GM19025 (cell line): ENCODE measurements around the gene ACBD6.
"Not testable (repeated sequence)": the region's sequence is repeated elsewhere in the genome, so short reads cannot be mapped to it uniquely, and the experiment has no call there.

Source experiments
- ATAC-seq: cut with Tn5 transposase; IDR thresholded peaks from one replicate; pipeline ENCODE4 v1.9.1; 2021; ENCODE audit warnings: mild to moderate bottlenecking, low read depth, moderate library complexity; ENCODE audit not compliant: unreplicated experiment

ACBD6 gene

DNA sequence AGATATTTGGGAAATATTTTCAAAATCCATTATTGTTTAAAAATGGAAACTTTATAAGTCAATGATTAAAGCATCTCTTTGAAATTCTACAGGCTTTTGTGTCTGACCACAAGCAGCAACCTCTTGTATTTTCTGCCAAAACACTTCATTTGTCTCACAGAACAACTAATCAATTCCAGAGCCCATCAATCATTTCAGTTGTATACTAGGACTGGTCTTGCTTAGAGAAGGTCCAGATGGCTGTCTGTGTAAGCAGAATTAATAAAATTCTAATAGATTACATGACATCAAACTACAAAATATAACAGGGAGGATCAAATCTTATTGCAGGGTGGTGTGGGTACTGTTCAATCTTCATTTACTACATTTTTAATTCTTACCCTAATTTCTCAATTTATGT is 76.4 kb downstream of the ACBD6 start:
- ATAC-seq = no peak

DNA sequence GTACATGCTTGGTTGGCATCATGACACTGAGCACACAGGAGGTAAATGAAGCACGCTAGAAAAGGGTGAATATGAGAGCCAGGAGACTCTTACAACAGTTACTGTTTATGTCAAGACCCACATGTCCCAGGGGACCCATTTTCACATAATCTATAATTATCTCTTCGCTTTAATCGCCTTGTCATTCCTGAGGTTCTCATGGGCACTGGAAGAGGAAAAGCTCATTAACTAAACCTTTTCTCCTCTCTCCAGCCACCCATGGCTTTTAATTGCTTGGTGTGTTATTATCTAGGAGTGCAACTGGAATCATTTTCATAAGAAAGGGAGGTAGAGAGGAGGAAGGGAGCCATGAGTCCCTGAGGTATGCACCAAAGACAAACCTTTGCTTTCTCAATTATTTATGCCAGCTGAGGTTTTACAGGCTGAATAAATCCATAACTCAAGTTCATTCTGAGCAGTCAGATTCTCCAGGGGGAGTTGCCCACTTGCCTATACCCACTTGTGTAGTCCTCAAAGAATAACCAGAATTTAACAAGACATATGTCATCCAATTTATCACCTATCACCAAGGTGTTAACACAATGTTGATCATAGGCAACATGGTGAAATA is 77.4 kb downstream of the ACBD6 start:
- ATAC-seq = no peak

DNA sequence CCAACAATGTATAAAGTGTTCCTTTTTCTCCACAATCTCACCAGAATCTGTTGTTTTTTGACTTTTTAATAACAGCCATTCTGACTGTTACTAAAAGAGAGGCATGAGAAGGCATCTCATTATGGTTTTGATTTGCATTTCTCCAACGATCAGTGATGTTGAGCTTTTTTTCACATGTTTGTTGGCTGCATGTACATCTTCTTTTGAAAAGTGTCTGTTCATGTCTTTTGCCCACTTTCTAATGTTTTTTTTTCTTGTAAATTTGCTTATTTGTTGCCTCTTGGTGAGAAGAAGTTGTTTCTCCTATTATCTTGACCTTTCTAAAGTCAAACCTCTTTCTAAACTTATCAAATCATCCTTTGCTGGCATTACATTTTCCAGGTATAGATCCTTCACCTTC is 80.8 kb downstream of the ACBD6 start:
- no peak for ATAC-seq

DNA sequence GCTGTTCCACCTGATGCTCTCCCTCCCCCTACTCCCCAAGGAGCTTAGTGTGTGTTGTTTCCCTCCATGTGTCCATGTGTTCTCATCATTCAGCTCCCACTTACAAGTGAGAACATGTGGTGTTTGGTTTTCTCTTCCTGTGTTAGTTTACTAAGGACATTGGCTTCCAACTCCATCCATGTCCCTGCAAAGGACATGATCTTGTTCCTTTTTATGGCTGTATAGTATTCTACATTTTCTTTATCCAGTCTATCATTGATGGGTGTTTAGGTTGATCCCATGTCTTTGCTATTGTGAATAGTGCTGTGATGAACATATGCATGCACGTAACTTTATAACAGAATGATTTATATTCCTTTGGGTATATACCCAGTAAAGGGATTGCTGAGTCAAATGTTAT is 81.2 kb downstream of the ACBD6 start:
- not testable (repeated sequence) for ATAC-seq

DNA sequence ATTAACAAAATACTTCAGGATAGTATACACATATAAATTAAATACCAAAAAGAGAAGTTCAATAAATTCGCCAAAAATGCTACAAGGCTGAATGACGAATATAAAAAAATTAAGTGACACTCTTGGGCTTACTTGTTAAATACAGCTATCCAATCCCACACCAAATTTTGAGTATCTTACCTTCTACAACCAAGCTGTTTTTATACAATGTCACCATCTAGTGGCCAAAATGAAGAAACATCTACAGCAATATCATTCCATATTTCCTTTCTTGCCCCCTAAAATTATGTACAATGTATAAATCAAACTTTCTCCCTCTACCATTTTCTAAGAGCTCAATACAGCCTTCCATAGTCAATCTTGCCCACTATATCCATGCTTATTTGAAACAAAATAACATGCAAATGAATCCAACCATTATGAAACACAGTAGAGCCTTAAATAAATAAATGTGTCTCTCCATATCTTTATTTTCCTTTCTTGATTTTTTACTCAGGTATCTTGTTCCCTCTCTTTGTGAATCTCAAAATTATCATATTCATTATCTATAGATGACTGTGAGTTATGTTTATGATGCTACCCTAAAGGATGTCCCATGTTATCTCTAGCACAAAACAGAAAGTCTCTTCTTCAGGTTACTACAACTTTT is 86.3 kb downstream of the ACBD6 start:
- ATAC-seq = no peak

DNA sequence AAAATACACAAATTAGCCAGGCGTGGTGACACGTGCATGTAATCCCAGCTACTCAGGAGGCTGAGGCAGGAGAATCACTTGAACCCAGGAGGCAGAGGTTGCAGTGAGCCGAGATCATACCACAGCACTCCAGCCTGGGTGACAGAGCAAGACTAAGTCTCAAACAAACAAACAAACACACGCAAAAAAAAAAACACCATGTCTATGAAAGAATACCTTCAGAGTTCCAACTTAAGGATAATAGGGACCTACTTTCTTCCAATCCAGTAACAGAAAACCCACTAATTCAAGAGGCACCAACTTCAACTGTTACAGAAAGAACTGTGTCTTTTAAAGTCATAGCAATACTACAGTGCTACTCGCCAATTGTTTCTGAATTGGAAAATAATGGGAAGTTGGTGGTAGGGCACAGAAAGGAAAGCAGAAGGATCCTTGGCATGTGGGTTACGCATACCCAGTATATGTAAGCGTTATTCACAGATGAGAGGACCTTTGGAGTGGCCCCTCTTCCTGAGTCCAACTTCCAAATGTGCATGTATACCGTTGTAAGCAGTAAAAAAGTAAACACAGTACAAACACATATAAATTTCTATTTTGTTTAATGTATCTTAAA is 87.0 kb downstream of the ACBD6 start:
- no peak for ATAC-seq

DNA sequence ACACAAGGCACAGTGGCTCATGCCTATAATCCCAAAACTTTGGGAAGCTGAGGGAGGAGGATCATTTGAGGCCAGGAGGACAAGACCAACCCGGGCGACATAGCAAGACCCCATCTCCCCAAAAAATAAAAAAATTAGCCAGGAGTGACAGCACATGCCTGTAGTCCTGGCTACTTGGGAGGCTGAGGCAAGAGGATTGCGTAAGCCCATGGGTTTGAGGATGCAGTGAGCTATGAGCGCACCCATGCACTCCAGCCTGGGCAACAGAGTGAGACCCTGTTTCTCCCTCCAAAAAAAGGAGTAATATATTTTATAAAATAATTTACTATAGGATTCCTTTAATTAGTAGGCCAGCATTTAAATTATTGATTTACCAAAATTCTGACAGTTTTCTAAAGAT is 89.8 kb downstream of the ACBD6 start:
- no peak for ATAC-seq

DNA sequence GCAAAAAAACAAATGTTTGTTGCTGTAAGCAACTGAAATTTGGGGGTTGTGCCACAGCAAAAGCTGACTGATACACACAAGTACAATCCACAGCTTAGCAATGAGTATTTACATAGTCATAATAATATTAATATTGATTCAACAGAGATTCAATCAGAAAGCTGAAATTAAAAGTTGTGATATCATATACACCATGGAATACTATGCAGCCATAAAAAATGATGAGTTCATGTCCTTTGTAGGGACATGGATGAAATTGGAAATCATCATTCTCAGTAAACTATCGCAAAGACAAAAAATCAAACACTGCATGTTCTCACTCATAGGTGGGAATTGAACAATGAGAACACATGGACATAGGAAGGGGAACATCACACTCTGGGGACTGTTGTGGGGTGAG is 94.2 kb downstream of the ACBD6 start:
- not testable (repeated sequence) for ATAC-seq

DNA sequence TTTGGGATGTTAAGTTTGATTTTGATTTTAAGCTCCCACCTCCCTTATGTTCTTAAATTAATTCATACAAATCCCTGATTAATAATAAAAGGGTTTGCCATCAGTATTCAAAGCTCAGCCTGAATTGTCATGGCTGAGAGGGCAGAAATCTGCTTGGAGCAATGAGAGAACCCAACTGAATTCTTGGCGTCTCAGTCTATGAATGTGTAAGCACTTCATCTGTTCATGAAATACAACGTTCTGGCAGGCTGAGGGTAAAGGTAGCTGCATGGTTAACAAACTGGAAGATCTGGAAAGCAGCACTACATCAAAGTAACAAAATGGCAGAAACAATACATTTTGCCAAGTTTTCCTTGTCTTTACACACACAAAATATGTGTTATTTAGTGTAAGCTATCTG is 95.3 kb downstream of the ACBD6 start:
- no peak for ATAC-seq

DNA sequence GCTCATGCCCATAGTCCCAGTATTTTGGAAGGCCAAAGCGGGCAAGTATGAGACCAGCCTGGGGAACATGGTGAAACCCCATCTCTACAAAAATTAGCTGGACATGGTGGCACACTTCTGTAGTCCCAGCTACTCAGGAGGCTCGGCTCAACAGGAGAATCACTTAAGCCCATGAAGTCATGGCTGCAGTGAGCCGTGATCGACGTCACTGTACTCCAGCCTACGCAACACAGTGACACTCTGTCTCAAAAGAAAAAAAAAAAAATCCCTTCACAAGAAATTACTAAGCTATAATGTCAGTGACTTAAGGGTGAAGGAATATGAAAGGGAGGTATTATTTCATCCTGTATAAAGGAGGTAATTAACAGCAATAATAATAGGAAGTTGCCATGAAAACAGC is 99.8 kb downstream of the ACBD6 start:
- ATAC-seq = no peak

DNA sequence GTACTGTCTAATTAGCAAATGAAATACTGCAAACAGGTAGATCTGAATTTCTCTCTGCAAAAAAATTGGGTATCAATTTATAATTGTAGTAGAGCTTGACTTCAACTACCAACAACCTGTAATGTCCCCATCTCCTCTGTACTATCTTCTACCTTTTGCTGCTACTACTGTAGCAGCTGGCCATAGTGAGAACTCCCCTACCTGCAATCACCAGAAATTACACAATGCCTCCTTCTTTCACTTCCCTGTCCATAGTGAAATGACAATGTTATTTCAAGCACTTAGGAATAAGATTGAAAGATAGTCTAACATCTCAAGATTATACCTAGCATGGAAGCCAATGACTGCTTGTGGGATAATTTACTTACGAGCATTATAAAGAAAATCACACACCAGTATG is 100.4 kb downstream of the ACBD6 start:
- ATAC-seq = no peak

DNA sequence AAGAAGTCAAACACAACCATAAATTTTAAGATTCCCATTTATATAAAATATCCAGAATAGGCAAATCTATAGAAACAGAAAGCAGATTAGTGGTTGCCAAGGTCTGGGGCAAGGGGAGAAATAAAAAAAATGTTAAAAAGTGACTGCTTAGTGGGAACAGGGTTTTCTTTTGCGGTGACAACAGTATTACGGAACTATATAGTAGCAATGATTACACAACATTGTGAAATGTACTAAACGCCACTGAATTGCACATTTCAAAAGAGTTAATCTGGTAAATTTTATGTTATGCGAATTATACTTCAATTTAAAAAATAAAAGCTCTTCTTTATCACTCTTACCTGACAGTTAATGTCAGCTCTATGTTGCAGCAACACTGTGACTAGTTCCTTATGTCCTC is 105.2 kb downstream of the ACBD6 start:
- ATAC-seq = no peak

DNA sequence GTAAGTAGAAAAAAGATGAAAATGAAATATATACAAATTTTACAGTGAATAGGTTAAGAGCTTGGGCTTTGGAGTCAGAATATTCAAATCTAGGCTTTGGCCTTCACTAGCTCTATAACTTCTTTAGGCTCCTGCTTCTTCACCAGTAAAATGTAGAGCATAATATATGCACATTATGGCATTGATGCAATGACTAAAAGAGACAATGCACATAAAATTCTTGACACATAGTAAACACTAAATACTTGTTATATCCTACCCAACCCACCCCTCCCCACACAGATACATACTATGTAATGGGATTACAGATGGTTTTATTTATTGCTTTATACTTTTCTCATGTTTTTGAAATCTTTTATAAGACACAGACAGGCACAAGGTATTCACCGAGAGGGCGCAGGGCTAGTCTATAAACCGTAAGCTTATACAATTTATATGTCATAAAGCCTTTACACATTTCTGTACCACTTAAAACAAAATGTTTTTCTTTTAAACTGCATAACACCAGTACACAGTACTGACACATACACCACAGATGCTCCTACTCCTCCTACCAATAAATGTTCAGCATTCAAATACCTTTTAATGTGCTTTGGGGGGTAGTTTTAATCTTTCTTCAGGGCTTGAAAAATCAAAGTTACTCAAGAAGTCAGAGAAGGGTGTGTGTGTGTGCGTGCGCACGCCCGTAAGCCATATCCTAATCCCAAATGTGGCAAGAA is 109.8 kb downstream of the ACBD6 start:
- no peak for ATAC-seq

DNA sequence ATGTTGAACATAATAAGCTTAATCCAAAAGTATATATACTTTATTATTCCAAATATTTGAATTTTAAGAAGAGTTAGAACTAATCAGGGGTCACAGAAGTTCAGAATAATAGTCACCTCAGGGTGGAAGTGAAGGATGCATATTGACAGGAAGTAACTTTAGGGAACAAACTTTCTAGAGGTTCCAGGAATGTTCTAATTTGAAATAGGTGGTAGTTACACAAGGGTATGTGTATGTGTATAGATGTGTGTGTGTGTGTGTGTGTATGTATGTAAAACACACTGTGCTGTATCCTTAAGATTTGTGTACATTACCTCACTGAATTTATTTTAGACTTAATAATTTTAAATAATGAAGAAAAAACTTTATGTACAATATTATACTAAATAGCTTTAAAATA is 110.4 kb downstream of the ACBD6 start:
- ATAC-seq = no peak

DNA sequence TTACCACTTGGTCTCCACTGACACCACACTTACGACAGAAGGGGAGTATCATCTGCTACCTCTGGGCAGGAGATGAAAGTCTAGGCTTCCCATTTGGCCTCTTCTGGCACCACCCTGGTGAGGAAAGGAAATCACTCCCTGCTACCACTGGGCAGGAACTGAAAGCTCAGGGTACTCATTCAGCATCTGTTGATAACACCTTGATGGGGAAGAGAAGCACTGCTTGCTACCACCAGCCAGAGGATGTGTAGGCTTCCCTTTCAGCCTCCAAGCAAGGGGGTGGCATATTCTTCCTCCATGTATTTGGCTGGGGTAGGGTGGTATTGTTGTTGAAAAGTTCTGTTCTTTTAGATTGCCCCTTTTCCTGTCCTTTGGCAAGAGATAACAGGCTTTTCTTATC is 115.0 kb downstream of the ACBD6 start:
- no peak for ATAC-seq

DNA sequence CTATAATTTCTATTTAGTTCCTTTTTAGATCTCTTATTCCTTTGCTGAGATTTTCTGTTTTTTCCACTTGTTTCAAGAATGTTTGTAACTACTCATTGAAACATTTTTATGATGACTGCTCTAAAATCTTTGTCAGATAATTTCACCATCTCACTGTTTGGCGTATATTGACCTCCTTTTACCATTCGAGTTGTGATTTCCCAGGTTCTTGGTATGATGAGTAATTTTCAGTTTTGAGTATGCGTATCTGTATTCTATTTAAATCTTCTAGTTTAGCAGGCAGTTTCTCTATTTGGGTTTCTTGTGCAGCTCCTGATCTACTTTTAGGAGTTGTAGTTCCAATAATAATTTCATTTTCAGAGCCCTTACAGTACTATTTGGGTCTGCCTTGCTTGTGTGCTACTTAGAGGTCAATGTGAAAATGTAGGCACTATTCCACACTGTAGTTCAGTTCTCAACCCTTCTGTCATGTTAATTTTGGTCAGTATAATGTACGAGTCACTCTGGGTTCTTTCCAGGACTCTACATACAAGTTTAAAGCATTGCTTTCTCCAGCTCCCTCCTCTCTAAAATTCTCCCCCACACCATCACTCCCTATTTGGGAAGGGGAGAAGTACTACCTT is 115.5 kb downstream of the ACBD6 start:
- no peak for ATAC-seq

DNA sequence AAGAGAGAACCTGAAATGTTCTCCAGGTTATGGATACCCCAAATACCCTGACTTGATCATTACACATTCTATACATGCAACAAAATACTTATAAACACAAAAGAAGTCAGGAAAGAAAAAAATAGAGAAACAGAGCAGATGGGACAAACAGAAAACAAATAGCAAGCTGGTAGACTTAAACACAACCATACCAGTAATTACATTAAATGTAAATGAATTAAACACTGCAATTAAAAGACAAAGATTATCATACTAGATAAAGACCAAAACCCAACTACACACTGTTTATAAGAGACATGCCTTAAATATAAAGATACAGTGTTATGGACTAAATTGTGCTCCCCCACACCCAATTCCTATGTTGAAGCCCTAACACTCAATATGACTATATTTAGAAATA is 117.2 kb downstream of the ACBD6 start:
- no peak for ATAC-seq

DNA sequence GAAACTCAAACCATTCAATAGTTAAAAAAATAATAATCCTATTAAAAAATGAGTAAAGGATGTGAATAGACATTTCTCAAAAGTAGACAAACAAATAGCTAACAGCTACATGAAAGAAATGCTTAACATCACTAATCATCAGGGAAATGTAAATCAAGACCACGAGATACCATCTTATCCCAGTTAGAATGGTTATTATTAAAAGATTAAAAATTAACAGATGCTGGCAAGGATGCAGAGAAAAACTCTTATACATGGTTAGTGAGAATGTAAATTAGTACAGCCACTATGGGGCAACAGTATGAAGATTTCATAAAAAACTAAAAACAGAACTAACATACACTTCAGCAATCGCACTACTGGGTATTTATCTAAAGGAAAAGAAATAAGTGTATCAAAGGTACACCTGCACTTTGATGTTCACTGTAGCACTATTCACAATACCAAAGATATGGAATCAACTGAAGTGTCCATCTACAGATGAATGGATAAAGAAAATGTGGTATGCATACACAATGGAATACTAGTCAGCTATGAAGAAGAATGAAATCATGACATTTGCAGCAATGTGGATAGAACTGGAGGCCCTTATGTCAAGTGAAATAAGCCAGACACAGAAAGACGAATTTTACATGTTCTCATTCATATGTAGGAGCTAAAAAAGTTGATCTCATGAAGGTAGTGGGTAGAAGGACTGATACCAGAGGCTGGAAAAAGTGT is 117.9 kb downstream of the ACBD6 start:
- ATAC-seq = no peak

DNA sequence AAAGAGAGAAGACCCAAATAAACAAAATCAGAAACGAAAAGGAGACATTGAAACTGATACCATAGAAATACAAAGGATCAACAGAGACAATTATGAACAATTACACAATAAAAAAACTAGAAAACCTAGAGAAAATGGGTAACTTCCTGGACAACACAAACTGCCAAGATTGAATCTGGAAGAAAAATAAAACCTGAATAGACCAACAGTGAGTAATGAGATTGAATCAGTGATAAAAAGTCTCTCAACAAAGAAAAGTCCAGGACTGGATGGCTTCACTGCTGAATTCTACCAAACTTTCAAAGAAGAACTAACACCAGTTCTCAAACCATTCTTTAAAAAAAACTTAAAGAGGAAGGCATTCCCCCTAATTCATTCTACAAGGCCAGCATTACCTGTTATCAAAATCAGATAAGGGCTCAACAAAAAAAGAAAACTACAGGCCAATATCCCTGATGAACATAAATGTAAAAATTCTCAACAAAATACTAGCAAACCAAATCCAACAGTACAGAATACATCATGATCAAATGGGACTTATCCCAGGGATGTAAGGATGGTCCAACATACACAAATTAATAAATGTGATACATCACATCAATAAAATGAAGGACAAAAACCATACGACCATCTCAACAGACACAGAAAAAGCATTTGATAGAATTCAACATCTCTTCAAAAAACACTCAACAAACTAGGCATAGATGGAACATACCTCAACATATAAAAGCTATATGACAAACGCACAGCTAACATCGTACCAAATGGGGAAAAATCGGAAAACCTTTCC is 119.9 kb downstream of the ACBD6 start:
- no peak for ATAC-seq

DNA sequence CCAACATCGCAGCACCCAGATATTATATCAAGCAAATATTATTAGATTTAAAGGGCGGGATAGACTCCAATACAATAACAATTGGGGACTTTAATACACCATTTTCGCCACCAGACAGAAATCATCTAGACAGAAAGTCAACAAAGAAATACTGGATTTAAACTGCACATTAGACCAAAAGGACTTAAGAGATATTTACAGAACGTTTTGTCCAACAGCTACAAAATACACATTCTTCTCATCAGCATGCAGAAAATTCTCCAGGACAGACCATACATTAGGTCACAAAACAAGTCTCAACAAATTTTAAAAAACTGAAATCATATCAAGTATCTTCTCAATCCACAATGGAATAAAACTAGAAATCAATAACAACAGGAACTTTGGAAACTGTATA is 121.2 kb downstream of the ACBD6 start:
- no peak for ATAC-seq
